Heart left ventricle (tissue), 13 donors: ENCODE measurements around the gene DLG1.

Source experiments
- POLR2A ChIP-seq, 2 donors: fragments of 450-650 bp; IDR thresholded peaks; one replicate each; pipeline ENCODE4 v1.6.1; 2017; ENCODE audit warnings: antibody characterized with exemption in 2 of 2, mild to moderate bottlenecking in 2 of 2, moderate library complexity in 2 of 2
- TF ChIP-seq, protein P1 (sequence below), 12 donors: fragments of 200-600 bp; sonication (generic) in 4 of 12; IDR thresholded peaks; one replicate each; pipeline versions ENCODE4 v1.5.0 to v1.8.0; 2018 to 2022; ENCODE audit warnings: antibody characterized with exemption in 12 of 12, mild to moderate bottlenecking in 5 of 12
- donor health status: ischemic (EF 13 %, LVEDD 7.1; RV severe dilation, severe dysfunction).
- donor health status: DM: no; HTN: yes; CAD: no.
- donor health status: DM: no; HTN: no; CAD: no.
- donor health status: ischemic (EF 25% LVEDD 6.9; RV normal size, moderate dysfunction).
- donor health status: ischemic (EF 25% LVEDD 5.7; RV mildly dilated, moderate dysfunction).
- donor health status: ischemic (EF 35%, LVEDD 5.7; RV mildly dilated, moderate dysfunction).
- donor health status: nonischemic (EF 11% LVEDD 7.7; RV severe dilation, severe dysfunction).
- donor health status: DM: yes; HTN: yes; CAD: no.
- donor health status: PGD.
- donor health status: ischemic (EF 29% LVEDD 5.4; RV normal size, mild dysfunction).
- donor health status: nonischemic (EF 23%, LVEDD 6.1; RV moderate dilation, normal function).

DNA sequence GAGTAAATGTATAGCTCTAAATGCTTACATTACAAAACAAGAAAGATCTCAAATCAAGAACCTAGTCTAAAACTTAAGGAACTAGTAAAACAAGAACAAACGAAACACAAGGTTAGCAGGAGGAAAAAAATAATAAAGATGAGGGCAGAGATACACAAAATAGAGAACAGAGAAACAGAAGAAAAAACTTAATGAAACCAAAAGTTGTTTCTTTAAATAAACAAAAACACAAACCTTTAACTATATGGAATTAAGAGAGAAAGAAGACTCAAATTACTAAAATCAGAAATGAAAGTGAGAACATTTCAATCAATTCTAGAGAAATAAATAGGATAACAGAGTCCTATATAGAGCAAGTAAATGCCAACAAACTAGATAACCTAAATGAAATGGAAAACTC, 59.6 kb downstream of the DLG1 start:
- TF ChIP-seq, protein P1, sequence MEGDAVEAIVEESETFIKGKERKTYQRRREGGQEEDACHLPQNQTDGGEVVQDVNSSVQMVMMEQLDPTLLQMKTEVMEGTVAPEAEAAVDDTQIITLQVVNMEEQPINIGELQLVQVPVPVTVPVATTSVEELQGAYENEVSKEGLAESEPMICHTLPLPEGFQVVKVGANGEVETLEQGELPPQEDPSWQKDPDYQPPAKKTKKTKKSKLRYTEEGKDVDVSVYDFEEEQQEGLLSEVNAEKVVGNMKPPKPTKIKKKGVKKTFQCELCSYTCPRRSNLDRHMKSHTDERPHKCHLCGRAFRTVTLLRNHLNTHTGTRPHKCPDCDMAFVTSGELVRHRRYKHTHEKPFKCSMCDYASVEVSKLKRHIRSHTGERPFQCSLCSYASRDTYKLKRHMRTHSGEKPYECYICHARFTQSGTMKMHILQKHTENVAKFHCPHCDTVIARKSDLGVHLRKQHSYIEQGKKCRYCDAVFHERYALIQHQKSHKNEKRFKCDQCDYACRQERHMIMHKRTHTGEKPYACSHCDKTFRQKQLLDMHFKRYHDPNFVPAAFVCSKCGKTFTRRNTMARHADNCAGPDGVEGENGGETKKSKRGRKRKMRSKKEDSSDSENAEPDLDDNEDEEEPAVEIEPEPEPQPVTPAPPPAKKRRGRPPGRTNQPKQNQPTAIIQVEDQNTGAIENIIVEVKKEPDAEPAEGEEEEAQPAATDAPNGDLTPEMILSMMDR (IDR thresholded peaks at IDR 0.05), result no peak
- TF ChIP-seq POLR2A (IDR thresholded peaks at IDR 0.05), result no peak
